NCI-H1048 (cell line): ENCODE measurements around the gene WFIKKN1.

Experiments
- DNase-seq: peaks from one replicate; lab custom pipeline; 2025; lab: John Stamatoyannopoulos, UW

WFIKKN1 gene

GRCh38 chr16:630815-631405 lies at the start of gene WFIKKN1:
WFIKKN1 (plus strand) TSS chr16:630985; CDS start chr16:631254, 269 bp downstream.
- no peak for DNase-seq

GRCh38 chr16:582218-582613 lies 48.6 kb upstream of the WFIKKN1 start:
- DNase-seq, result no peak

- no peak for DNase-seq
Observed at GRCh38 chr16:582614-583331, 48.0 kb upstream of the WFIKKN1 start.

- no peak for DNase-seq
Observed at GRCh38 chr16:583470-583814, 47.3 kb upstream of the WFIKKN1 start.

- DNase-seq, result no peak
Observed at GRCh38 chr16:583815-584591, 46.8 kb upstream of the WFIKKN1 start.

- no peak for DNase-seq
Observed at GRCh38 chr16:585351-585750, 45.4 kb upstream of the WFIKKN1 start.

GRCh38 chr16:586047-586644 lies 44.6 kb upstream of the WFIKKN1 start:
- DNase-seq, result no peak

GRCh38 chr16:586645-587590 lies 43.9 kb upstream of the WFIKKN1 start:
- no peak for DNase-seq

GRCh38 chr16:588639-588888 lies 42.2 kb upstream of the WFIKKN1 start:
- DNase-seq, result no peak

GRCh38 chr16:588889-589657 lies 41.7 kb upstream of the WFIKKN1 start:
- peak; percentile 64 for DNase-seq

- DNase-seq, result peak; percentile 65
Observed at GRCh38 chr16:589658-590187, 41.1 kb upstream of the WFIKKN1 start, which contains the start of gene RAB40C. RAB40C (plus strand) TSS chr16:590066; CDS start chr16:590292, 226 bp downstream.

- DNase-seq, result no peak
Observed at GRCh38 chr16:590188-590814, 40.5 kb upstream of the WFIKKN1 start.

GRCh38 chr16:590815-591200 lies 40.0 kb upstream of the WFIKKN1 start:
- DNase-seq, result no peak

- DNase-seq, result no peak
Observed at GRCh38 chr16:591231-591630, 39.6 kb upstream of the WFIKKN1 start.

GRCh38 chr16:591892-592517 lies 38.8 kb upstream of the WFIKKN1 start:
- no peak for DNase-seq

GRCh38 chr16:592518-593306 lies 38.1 kb upstream of the WFIKKN1 start:
- DNase-seq, result no peak

- no peak for DNase-seq
Observed at GRCh38 chr16:593406-593805, 37.4 kb upstream of the WFIKKN1 start.

- no peak for DNase-seq
Observed at GRCh38 chr16:593807-594206, 37.0 kb upstream of the WFIKKN1 start.

GRCh38 chr16:595094-595528 lies 35.7 kb upstream of the WFIKKN1 start:
- DNase-seq, result no peak
